ENCODE results near the gene TNFRSF19.
A peak's percentile ranks its signal among the peaks of the same experiment; 100 is the strongest.

TNFRSF19 gene

DNA sequence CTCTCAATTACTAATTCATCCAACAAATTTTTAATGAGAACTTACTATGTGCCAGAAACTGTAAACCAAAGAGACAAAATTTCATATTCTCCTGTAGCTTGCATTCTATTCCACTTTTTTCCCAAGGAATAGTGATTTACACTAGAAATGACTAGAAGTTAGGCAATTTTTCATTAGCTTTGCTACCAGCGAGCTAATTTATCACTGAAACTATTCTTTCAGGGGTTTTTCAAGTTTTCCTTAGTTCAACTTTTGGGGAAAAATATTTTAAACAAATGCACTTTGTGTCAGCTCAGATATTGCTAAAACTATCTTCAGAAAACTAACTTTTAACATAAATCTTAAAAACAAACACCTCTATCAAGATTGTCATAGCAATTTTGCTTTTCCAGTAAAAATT lies 5.4 kb downstream of the TNFRSF19 start:
- no peak for DNase-seq (ENCODE audit: low read depth in 2 of 2)
- H3K4me3 ChIP-seq (replicated peaks in 1 of 2; ENCODE audit: low read depth in 2 of 2, low read length in 2 of 2) = no peak overlapping the region
- TF ChIP-seq, protein P1, sequence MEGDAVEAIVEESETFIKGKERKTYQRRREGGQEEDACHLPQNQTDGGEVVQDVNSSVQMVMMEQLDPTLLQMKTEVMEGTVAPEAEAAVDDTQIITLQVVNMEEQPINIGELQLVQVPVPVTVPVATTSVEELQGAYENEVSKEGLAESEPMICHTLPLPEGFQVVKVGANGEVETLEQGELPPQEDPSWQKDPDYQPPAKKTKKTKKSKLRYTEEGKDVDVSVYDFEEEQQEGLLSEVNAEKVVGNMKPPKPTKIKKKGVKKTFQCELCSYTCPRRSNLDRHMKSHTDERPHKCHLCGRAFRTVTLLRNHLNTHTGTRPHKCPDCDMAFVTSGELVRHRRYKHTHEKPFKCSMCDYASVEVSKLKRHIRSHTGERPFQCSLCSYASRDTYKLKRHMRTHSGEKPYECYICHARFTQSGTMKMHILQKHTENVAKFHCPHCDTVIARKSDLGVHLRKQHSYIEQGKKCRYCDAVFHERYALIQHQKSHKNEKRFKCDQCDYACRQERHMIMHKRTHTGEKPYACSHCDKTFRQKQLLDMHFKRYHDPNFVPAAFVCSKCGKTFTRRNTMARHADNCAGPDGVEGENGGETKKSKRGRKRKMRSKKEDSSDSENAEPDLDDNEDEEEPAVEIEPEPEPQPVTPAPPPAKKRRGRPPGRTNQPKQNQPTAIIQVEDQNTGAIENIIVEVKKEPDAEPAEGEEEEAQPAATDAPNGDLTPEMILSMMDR (IDR thresholded peaks at IDR 0.05; ENCODE audit: low read depth, low read length) = no peak

DNA sequence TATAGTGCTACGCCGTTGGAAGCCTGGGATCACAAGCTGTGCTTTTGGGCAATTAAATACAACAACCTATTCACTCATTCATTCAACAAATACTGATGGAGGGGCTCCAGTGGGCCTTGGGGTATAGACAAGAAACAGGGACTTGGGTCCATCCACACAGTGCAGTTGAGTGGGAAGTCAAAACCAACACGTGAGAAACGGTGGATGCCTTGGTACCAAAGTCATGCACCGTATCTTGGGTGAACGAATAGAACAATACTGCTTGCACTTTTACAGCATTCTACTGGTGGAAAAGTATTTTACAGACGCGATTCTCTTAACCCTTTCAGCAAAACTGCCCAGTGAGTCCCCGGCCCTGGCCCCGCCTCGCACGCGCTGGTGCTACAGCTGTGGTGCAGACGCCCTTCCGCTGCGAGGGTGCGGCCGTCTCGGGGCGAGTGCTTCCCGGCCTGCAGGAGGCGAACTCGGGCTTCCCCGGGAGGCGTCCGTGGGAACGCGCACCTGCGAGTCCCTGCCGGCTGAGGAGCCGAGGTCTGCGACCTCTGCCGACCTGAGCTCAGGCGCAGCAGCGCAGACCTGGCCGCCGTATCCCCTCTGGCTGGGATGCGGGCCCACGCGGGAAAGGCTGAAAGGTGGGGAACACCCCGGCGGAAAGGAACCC lies 8.3 kb downstream of the TNFRSF19 start:
- peak; percentile 70 to 72 for DNase-seq (ENCODE audit: low read depth in 2 of 2)
- TF ChIP-seq, protein P1 (IDR thresholded peaks at IDR 0.05; ENCODE audit: low read depth, low read length) = peak; percentile 74
- peak overlapping the region; percentile 78 to 94 for H3K4me3 ChIP-seq (replicated peaks in 1 of 2; ENCODE audit: low read depth in 2 of 2, low read length in 2 of 2)

DNA sequence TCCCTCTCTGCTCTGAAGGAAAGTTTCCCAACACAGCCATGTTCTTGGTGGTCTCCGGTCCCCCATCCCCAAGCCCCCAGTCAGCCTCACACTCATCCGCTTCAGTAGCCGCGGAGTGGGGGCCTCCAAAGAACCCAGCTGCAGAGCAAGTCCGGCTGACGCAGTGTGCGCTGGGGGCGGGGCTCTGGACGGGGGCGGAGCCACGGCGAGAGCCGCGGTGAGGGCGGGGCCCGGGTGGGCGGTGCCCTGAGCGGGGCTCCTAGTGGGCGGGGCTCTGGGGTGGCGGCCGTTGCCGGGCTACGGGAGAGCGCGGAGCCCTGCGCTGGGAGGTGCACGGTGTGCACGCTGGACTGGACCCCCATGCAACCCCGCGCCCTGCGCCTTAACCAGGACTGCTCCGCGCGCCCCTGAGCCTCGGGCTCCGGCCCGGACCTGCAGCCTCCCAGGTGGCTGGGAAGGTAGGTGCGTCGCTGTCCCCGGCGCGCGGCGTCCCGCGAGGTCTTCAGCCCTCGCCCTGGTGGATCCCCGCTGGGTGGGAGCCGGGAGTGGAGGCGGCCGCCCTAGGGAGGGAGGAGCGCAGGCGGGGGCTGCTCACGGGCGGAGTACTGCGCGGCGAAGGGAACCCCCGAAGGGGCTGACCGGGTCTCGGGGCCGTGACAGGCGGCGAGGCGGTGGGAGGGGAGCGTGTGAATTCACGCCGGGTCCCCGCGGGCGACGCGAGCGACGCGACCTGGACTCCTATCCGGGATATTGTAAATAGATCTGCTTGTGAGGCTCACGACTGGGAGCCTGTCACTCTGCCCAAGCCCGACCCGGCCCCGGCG lies 9.1 kb downstream of the TNFRSF19 start:
- TF ChIP-seq, protein P1 (IDR thresholded peaks at IDR 0.05; ENCODE audit: low read depth, low read length) = no peak
- DNase-seq (ENCODE audit: low read depth in 2 of 2) = peak; percentile 86 to 87
- peak overlapping the region; percentile 78 to 94 for H3K4me3 ChIP-seq (replicated peaks in 1 of 2; ENCODE audit: low read depth in 2 of 2, low read length in 2 of 2)

DNA sequence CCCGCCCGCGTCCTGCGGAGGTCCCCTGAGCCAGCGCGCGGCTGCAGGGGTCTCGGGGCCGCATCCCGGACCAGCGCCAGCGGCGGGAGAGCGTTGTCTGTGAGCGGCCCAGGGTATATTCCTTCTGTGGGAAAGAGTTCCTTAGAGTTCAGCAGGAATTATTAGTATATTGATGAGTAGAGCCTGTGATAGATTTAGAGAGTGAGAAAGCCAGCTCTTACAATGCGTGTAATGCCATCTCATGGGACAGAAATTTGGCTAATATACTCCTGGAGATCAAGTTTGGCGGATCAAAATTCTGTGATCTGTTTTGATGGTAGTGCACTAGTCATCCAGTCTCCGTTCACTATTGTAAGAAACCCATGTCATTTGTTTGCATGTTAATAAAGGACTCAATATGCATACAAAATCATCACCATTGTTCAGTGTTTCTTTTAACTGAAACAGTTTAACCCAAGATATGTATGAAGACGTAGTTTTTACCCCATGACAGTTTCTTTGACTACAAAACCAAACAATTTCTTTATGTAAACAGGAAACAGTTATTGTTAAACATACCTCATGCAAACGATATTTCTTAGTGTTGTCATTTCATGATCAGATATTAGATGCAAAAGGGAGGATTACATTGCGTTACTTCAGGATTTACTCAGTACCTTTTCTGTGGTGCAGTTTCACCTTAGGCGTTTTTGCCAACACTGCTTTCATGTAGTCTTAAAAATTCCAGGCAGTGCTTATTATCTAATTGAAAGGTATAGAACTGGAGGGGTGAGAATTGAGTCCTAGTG lies 9.9 kb downstream of the TNFRSF19 start:
- peak overlapping the region; percentile 78 to 94 for H3K4me3 ChIP-seq (replicated peaks in 1 of 2; ENCODE audit: low read depth in 2 of 2, low read length in 2 of 2)
- TF ChIP-seq, protein P1 (IDR thresholded peaks at IDR 0.05; ENCODE audit: low read depth, low read length) = no peak
- peak in 1 of 2 donors; percentile 43 for DNase-seq (ENCODE audit: low read depth in 2 of 2)

DNA sequence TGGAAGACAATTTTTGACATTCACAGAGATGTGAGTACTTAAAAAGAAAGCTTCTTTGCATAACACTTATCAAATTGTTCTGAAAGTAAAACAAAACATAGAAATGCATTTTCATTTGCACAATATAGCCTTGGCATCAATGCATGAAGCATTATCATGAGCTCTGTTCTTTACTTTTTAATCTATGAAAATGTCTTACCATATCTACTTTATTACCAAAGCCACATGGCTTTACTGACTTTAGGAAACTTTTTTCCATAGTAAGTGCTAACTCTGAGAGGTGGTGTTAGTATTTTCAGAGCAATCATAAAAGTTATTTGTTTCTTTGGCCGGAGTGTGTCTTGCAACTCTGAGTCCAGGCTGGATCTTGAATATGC lies 10.5 kb downstream of the TNFRSF19 start:
- no peak for DNase-seq (ENCODE audit: low read depth in 2 of 2)
- peak overlapping the region in 1 of 2 donors; percentile 94 for H3K4me3 ChIP-seq (replicated peaks in 1 of 2; ENCODE audit: low read depth in 2 of 2, low read length in 2 of 2)
- TF ChIP-seq, protein P1 (IDR thresholded peaks at IDR 0.05; ENCODE audit: low read depth, low read length) = no peak

DNA sequence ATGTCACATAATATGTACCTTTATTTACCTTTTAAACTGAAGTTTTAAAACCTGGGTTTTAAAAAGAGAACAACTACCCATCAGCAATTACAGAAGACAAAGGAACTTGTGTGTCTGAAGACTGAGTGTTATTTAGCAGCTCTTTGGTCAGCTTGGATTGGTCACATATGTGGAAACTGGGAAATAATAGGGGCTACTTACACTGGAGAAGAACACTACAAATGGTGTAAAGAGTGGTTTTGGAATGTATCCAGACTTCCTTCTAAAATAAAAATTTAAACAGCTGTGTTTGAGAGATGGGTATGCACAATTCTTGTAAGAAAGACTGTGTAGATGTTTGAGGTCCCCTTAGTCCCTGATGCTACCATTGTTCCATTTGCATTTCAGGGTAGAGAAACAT lies 13.3 kb downstream of the TNFRSF19 start:
- no peak overlapping the region for H3K4me3 ChIP-seq (replicated peaks in 1 of 2; ENCODE audit: low read depth in 2 of 2, low read length in 2 of 2)
- TF ChIP-seq, protein P1 (IDR thresholded peaks at IDR 0.05; ENCODE audit: low read depth, low read length) = no peak
- no peak for DNase-seq (ENCODE audit: low read depth in 2 of 2)
